Jurkat, Clone E6-1 (cell line): Measurements from ENCODE around the gene RPTOR.

Experiments
- DNase-seq: peaks from one replicate; pipeline ENCODE4 v3.0.0-alpha.2; 2011; ENCODE audit warnings: low read depth, low spot score
- H3K4me3 ChIP-seq: 2 replicates; pipeline ENCODE4 v1.5.1; 2011; ENCODE audit warnings: mild to moderate bottlenecking, low read length, control low read depth, moderate library complexity

Gene RPTOR

DNA sequence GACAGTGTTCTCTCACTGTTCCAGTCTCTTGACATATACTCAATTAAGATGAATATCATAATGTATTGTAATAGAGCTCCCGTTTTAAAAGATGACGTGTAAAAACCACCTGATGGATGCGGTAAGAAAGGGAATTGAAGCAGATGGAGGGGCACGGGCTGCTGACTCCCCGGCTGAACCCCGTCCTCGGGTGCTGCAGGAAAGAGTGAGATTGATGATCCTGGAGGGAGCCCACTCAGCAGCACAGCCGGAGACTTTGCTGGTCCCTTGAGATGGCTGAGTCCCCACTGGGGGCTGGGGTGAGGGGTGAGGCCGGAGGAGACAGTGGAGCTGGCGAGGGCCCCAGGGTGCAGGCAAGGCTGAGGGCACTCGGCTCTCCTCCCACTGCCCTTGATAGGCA lies 217.4 kb downstream of the RPTOR start:
- peak overlapping the region; percentile 53 for H3K4me3 ChIP-seq
- DNase-seq = peak; percentile 62

DNA sequence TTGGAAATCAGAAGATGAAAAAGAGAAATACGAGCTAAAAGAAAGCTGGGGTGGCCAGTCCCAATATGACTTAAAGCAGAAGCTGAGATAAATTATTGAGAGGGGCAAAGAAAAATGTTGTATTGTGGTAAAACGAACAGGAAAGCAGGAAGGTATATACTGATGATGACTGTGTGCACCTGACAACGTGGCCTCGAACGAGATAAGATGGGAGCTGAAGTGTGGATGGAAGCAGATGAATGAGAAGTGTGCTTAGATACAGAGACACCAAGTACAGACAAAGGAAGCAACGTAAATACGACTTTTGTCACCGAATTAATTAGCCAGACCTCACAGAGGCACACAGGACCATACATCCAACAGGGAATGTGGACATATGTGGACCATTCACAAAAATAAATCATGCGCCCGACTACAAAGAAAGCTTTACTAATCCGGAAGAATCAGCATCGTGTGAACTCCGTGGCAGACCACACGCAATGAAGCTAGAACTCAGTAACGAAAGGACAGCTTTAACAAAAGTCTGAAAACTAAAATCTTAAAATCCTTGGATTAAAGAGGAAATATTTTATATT lies 218.7 kb downstream of the RPTOR start:
- H3K4me3 ChIP-seq = peak overlapping the region; percentile 14
- DNase-seq = peak; percentile 95

DNA sequence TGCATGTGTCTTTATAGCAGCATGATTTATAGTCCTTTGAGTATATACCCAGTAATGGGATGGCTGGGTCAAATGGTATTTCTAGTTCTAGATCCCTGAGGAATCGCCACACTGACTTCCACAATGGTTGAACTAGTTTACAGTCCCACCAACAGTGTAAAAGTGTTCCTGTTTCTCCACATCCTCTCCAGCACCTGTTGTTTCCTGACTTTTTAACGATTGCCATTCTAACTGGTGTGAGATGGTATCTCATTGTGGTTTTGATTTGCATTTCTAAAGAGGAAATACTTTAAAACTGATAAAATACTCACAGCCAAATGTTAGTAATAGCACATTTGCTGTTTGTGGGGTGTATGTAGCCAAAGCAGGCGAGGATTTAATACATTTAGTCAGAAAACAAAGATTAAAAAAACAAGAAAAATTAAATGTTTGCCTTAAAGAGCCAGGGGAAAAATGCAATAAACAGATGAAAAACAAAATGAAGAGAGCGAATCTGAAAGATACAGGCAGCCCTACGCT lies 220.0 kb downstream of the RPTOR start:
- peak overlapping the region; percentile 42 for H3K4me3 ChIP-seq

DNA sequence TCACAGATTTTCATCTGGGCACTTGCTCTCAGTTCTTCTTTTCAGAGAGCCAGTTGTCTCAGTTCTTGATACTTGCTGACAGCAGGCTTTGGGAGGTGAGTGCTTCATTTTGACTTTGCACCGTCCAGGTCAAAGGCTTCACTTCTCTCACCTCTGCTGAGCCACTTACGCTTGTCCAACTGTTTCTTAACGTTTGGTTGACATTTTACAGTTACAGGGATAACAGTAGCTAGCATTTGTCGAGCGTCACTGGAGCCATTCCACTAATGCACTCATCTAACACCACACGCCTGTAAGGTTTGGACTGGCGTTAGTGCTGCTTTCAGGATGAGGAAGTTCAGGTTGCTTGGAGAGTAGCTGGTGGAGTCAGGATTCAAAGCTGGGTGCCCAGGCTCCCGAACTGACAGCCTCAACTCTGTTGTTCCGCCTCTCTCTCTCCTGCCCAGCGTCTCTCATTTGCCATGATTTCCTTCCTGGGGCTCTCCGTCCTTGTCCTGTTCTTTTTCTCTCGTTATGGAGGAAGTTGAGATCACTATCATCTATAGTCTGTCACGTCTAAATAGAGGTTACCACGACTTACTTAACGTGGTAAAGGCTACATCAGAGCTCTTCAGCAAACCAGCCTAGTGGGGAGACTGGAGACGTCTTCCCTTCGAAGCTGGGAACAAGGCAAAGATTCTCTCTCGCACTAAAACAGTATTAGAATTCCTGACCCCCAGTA lies 220.8 kb downstream of the RPTOR start:
- H3K4me3 ChIP-seq = peak overlapping the region; percentile 42
- peak; percentile 63 for DNase-seq

More for the DNA sequence above, 220.0 kb downstream of the RPTOR start:
- DNase-seq = peak; percentile 76

DNA sequence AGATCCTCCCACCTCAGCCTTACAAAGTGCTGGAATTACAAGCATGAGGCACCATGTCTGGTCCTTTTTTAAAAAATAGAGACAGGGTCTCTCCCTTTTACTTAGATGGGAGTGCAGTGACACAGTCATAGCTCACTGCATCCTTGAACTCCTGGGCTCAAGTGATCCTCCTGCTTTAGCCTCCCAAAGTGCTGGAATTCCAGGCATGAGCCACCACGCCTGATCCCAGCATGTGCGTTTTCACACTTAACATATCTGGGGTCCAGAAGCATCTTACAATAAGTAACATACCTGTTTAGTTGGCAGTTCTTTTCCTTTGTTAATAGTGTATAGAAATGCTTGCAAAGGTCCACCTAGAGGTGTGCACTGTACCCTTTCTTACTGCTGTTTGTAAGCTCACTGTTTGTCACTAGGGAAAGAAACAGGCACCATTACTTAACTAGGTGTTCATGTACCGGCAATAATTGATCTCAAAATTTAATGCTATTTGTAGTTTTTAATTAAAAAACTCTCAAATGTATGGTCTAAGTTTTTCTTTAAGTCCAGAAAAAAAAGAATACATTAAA lies 221.7 kb downstream of the RPTOR start:
- peak; percentile 79 for DNase-seq
- H3K4me3 ChIP-seq = no peak overlapping the region

DNA sequence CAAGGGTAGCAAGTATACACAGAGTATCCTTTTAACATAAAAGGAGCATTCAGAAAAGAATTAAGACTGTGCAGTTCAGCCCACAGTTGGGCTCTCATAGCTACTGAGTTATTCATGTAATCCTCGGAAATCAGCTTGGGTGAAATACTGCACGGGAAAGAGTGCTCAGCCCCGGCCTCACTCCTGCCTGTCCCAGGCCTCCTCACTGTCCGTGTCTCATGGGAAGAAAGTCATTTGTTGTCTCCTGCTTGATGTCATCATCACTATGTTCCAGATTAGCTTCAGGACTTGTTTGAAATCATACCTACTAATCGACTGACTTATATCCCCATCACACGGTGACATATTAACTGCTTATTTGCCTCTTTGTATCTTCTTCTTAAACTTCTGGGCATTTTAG lies 223.8 kb downstream of the RPTOR start:
- DNase-seq = no peak
- H3K4me3 ChIP-seq = no peak overlapping the region

DNA sequence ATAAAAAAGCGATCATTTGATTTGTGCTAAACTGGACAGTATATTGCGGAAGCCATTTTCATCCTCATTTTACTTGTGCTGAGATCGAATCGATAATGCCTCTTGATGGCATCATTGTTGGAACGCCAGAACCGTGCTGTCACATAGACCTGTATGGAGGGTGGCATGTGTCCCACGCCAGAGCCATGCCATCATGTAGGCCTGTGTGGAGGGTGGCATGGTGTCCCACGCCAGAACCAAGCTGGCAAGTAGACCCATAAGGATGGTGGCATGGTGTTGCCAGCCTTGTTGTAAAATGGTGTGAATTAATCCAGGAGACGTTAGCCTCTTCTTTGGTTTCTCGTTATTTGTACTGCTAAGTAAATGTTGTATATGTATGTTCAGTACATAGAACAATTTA lies 224.3 kb downstream of the RPTOR start:
- no peak for DNase-seq
- H3K4me3 ChIP-seq = no peak overlapping the region

DNA sequence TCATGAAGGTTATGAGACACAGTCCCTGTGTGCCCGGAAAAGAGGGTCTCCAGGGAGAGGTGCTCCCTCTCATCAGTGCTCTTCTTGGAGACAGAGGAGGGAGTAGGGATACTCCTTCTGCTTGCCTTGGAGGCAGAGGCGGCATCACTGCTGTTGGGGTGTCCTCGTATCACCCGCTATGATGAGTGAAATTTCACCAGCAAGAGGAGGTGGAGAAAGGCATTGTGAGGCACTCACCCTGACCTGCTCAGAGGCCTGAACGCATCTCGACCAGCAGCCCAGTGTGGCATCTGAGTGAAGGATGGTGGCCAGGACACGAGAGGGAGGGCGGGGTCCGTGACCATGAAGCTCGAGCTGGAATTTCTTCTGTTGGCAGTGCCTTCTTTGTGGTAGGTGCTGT lies 224.9 kb downstream of the RPTOR start:
- DNase-seq = no peak
- H3K4me3 ChIP-seq = no peak overlapping the region

DNA sequence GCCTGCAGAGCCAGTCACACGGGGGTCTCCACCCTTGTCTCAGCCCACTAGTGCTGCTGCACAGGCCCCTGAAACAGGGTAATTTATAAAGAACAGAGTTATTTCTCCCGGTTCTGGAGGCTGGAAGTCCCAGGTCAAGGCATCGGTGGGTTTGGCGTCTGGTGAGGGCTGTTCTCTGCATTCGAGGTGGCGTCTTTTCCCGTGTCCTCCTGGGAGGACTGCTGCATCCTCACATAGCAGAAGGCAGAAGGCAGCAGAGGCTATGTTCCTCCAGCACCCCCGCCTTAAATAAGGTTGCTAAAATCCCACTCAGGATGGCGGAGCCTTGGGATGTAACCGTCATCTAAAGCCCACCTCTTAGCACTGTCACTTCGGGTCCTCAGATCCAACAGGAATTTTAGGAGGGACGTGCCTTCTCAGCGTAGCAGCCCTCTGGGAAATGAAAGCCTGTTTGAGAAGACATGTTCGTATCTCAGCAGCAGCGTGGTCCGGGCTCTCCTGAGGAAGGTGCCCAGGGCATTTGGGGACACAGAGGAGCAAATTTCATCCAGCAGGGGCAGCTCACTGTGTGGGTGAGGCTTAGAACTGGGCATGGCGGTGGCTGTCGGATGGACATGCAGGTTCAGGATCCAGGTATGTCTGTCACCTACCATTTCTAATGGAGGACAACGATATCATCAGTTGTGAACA lies 225.4 kb downstream of the RPTOR start:
- DNase-seq = no peak
- H3K4me3 ChIP-seq = no peak overlapping the region

DNA sequence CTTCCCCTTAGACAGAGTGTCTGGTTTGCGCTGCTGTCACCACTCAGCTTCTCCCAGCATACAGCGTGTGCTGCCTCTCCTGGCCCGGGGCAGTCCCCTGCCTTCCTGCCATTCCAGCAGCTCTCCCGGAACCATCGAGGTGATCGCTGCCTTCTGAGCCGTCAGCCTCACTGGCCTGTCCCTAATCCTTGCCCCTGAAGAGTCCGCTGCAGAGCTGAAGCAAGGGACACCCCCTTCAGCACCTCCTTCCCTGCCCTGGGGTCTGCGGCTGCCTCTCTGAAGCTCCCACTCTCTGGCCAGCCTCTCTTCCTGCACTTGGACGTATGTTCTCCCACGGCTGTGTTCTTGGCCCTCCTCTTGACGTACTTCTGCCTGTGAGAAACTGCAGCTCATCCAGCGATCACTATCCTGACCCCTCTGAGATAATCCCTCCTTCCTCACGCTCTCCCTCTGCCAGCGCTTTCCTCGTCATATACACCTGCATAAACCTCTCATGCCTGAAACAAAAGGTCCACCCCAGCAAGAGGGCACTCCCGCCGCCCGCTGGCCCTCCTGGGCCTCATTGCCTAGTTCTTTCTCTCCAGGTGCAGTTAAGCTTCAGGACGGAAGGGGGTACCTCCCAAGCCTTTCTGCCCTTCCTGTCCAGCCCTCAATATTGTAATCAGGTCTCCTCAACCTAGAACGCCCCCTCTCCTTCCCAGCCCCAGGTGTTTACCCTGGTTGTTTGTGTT lies 226.4 kb downstream of the RPTOR start:
- no peak overlapping the region for H3K4me3 ChIP-seq
- no peak for DNase-seq

DNA sequence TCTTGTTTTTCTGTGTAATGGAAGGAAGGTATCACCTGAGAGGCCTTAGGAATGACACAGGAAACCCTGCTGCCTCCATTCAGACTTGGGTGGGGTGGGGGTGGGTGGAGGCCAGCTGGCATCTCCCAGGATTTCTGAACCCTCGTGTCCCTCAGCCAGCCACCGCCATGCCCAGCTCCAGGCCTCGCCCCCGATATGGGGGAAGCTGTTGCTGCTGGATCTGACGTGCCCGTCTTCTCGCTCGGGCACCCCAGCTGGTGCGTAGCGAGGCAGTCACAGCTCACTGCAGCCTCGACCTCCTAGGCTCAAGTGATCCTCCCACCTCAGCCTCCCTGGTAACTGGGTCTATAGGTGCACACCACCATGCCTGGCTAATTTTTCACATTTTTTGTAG lies 227.0 kb downstream of the RPTOR start:
- DNase-seq = no peak
- H3K4me3 ChIP-seq = no peak overlapping the region

DNA sequence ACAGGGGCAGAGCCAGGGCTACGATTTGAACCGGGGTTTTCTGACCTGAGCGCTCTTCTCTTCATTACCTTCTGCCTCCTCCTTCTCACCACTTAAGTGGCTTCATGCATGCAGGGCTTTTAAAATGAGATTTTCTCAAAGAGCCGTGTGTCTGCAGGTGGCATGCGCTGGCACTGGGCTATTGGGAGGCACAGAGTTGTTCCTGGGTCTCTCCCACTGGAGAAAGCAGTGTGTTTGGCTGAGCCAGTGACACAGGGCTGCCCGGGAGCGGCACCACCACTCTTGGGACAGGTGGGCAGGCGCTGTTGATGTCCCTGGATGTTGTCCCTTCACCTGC lies 228.2 kb downstream of the RPTOR start:
- no peak for DNase-seq
- no peak overlapping the region for H3K4me3 ChIP-seq

DNA sequence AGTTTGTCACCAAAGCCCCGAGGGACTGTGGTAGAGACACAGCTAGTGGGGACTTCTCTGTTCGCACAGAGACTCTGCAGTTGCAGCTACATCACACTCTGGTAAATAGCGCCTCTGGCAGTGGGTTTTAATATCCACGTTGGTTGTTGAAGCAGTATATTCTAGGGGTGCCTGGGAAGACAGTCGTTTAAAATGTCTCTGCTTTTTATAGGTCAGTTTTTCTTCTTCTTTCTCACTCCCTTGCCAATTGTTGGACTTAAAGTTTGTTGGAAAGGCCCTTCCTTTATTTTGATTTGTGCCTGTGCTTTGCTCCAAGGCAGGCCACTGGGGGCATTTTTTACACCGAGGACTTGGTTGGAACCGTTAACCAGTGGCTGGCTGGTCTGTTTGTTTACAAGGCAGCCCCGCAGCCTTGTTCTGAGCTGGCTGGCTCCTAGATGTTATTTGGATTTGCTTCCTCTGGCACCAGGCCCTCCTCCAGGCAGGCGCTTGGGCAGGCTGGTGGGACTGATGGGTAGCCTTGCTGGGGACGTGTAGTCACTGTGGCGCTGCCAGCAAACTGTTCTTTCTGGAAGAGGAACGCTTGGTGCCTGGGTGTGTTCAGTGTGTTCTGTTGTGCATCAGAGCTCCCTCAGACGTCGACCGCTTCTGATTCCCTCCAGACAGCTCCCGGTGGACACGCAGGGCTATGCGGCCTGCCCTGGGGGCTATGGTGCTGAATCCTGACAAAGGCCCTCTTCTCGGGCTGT lies 228.8 kb downstream of the RPTOR start:
- H3K4me3 ChIP-seq = peak overlapping the region; percentile 7
- peak; percentile 66 for DNase-seq

DNA sequence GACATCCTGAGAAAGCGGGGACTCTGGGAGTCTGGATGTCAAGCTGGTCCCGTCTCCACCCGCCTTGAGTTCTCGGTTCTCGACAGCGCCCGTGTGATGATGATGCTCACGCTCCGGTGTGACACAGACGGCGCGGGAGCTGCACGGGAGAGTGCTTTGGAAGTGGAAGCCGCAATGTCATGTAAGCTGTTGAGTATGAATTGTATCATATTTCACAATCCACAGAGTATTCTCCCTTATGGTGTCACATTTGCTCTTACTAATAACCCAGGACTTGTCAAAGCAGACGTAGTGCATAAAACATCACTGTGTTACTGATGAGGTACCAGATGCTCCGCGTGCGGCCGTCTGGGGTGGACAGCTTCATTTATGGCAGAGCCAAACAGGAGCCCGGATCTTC lies 229.5 kb downstream of the RPTOR start:
- H3K4me3 ChIP-seq = peak overlapping the region; percentile 44; the same call in 1 of the 2 replicates
- DNase-seq = no peak

DNA sequence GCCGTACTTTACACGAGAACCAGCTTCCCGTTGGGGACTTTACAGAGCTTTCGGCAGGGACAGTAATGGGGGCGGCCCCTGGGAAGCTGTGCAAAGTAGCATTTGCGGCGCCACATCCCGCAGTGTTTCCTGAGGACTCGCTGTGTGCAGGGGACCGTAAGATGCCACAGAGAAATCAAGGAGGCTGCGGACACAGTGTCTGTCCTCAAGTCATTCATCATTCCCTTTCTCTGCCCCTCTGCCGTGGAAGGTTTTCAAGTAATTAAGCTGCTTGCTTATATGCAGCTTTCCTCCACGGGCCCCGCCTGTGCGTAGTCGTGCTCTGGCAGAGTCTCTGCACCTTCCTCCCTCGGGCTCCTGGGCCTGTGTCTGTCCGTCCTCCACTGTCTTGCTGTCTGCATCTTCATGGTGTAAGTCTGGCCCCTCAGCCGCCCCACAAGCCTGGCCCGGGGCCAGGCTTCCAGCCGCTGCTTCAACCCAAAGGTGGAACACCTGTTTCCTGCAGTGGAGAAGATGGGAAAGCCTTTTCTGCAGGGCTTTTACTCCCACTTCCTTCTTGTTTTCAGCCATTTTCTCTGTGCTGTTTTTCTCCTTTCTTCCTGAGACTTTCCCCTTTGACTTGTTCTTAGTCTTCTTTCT lies 230.1 kb downstream of the RPTOR start:
- peak overlapping the region; percentile 44 for H3K4me3 ChIP-seq
- no peak for DNase-seq

DNA sequence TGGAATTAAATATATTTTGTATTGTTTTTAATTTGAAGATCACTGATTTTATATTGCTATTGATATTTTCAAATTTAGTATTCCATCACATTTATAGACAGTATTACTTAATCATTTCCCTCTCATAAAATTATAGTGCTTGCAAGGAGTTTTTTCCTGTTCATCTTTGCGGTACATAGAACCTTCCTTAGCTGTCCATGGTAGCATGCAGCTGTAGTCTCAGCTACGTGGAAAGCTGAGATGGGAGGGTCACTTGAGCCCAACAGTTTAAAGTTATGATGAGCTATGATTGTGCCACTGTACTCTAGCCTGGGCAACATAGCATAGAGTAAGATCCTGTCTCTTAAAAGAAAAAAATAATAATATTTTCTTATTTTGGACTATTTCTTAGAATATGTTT lies 231.2 kb downstream of the RPTOR start:
- DNase-seq = no peak
- no peak overlapping the region for H3K4me3 ChIP-seq

DNA sequence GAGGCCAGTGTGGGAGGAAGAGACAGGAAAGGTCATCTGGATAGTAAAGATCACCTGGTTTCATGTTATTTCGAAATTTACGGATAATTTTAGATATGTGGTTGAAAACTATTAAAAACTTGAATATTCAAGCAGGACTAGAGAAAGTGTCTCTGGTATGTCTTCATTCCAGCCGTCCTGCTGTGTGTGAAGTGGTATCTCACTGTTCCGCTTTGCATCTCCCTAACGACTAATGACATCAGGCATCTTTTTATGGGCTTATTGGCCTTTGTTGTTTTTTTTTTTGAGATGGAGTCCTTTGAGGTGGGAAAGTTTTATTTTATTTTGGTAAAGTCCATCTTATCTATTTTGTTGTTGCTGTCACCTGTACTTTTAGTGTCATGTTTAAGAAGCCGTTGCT lies 232.6 kb downstream of the RPTOR start:
- no peak overlapping the region for H3K4me3 ChIP-seq
- DNase-seq = no peak

DNA sequence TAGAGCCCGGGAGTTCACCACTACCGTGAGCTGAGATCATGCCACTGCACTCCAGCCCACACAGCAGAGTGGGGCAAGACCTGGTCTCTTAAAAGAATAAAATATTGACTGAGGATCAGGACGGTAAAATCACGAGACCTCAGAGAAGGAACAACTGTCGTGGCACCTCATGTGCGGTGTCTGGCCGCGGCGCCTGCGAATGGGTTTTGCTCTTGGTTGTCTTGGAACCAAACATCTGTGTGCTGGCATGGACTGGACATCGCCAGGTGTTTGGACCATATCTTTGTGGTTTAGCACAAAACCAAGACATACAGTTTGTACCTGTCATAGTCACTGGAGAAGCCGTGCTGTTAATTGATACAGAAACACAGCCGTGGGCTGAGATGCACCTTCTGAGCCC lies 234.1 kb downstream of the RPTOR start:
- DNase-seq = no peak
- no peak overlapping the region for H3K4me3 ChIP-seq
